AG04449 (cell line): ENCODE data around the gene NUMBL.

ENCODE experiments used
- CTCF ChIA-PET: fragments of 350-600 bp; formaldehyde crosslinking; extraction: SDS; loops from one replicate; lab custom pipeline; 2021; ENCODE audit warnings: antibody characterized with exemption; lab: Yijun Ruan, JAX
- POLR2A ChIA-PET: fragments of 400-600, 350-600 bp; formaldehyde crosslinking; extraction: SDS; loops from one replicate; lab custom pipeline; 2020; ENCODE audit warnings: antibody characterized with exemption, inconsistent platforms; lab: Yijun Ruan, JAX
- DNase-seq: peaks from one replicate; pipeline ENCODE4 v3.0.0-alpha.2; 2010; ENCODE audit warnings: low read depth, low spot score
- H3K4me3 ChIP-seq: 2 replicates; pipeline ENCODE4 v1.5.1; 2011; ENCODE audit warnings: low read depth, mild to moderate bottlenecking, control low read depth, low read length
- CTCF ChIP-seq: IDR thresholded peaks from one replicate; pipeline ENCODE4 v1.5.1; 2011; ENCODE audit warnings: mild to moderate bottlenecking, moderate library complexity, low read length, control low read depth, inconsistent platforms; ENCODE audit not compliant: insufficient read depth; ENCODE audit errors: missing control alignments

The NUMBL gene

GRCh38 chr19:40639638-40639982, 50.8 kb downstream of the NUMBL start:
- no peak for TF ChIP-seq CTCF
- POLR2A ChIA-PET: no interaction called here
- no peak for DNase-seq
- CTCF ChIA-PET: interaction anchor here (1.6 kb wide), 1 partner anchor 9 kb away, joined by 6 read pairs; no protein-coding TSS in a partner anchor
- no peak overlapping the region for H3K4me3 ChIP-seq

DNA sequence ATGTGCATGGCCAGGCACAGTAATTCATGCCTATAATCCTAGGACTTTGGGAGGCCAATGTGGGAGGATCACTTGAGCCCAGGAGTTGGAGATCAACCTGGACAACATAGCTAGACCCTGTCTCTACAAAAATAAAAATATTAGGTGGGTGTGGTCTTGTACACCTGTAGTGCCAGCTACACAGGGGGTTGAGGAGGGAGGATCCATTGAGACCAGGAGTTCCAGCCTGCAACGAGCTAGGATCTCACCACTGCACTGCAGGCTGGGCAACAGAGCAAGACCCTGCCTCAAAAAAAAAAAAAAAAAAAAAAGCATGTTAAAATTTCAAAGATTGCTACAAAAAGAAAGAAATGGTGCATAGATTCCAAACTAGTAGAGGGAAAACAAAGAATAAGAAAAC, 52.1 kb downstream of the NUMBL start:
- CTCF ChIA-PET: interaction anchor here (0.7 to 1.6 kb wide), 4 partner anchors 8 to 473 kb away, joined by 3 to 6 read pairs (median 4); no protein-coding TSS in a partner anchor
- DNase-seq: no peak
- no peak for TF ChIP-seq CTCF
- POLR2A ChIA-PET: no interaction called here
- no peak overlapping the region for H3K4me3 ChIP-seq

- POLR2A ChIA-PET: interaction anchor here (0.6 to 1.3 kb wide), 3 partner anchors 18 to 212 kb away, joined by 3 to 5 read pairs (median 3); no protein-coding TSS in a partner anchor
- no peak for TF ChIP-seq CTCF
- peak; percentile 26 for DNase-seq
- CTCF ChIA-PET: interaction anchor here (0.6 to 7.9 kb wide), 14 partner anchors 11 to 328 kb away, joined by 3 to 139 read pairs (median 22); partner anchors contain the start of gene LTBP4
- no peak overlapping the region for H3K4me3 ChIP-seq
These were observed 57.2 kb downstream of the NUMBL start for GRCh38 chr19:40633207-40633606.

DNA sequence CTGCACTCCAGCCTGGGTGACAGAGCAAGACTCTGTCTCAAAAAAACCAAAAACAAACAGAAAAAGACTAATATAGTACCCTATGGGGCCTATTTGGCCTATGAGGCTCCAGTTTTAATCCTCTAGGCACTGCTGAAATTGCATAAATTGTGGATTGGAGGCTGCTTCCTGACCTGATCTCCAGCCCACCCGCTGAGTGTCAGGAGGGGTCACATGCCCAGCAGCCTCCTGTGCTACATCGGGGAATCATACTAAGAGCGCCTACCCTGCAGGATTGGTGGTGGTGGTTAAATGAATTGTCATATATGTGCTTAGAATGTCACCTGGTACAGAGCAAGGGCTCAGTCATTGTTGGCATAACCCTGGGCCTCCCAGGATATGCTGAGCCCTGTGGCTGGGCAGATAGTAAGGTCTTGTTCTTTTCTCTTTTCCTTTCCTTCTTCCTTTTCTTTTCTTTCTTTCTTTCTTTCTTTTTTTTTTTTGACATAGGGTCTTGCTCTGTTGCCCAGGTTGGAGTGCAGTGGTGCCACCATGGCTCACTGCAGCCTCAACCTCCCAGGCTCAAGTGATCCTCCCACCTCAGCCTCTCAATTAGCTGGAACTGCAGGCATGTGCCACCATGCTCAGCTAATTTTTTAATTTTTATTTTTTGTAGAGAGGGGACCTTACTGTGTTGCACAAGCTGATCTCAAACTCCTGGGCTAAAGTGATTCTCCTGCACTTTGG, 58.0 kb downstream of the NUMBL start:
- DNase-seq: no peak
- H3K4me3 ChIP-seq: no peak overlapping the region
- TF ChIP-seq CTCF: no peak
- ChIA-PET POLR2A (interaction anchor here (0.6 to 1.2 kb wide), 2 partner anchors 18 to 29 kb away, joined by 3 to 5 read pairs; no protein-coding TSS in a partner anchor), CTCF (interaction anchor here (0.6 to 7.9 kb wide), 12 partner anchors 11 to 327 kb away, joined by 3 to 139 read pairs (median 25); partner anchors contain the start of gene LTBP4)

DNA sequence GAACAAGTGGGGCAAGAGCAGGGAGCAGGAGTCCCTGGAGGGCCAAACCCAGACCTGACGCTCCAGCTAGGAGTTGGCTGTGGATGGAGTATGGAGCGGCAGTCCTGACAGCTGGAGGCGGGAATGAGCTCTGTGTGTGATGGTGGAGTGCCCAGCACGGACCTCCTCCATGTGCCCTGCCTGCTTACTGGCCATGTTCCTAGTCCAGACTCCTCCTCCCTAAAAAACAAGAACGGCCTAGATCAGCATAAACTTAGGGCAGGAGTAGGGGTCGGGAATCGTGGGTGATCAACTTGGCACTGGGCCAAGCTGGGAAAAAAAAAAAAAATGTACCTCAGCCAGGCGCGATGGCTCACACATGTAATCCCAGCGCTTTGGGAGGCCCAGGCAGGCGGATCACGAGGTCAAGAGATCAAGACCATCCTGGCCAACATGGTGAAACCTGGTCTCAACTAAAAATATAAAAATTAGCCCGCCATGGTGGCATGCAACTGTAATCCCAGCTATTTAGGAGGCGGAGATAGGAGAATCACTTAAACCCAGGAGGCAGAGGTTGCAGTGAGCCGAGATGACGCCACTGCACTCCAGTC, 59.8 kb downstream of the NUMBL start:
- ChIA-PET CTCF (interaction anchor here (0.9 to 7.9 kb wide), 10 partner anchors 9 to 325 kb away, joined by 3 to 139 read pairs (median 4); no protein-coding TSS in a partner anchor), POLR2A (interaction anchor here (1.0 kb wide), 1 partner anchor 16 kb away, joined by 3 read pairs; no protein-coding TSS in a partner anchor)
- H3K4me3 ChIP-seq: no peak overlapping the region
- TF ChIP-seq CTCF: no peak
- no peak for DNase-seq

DNA sequence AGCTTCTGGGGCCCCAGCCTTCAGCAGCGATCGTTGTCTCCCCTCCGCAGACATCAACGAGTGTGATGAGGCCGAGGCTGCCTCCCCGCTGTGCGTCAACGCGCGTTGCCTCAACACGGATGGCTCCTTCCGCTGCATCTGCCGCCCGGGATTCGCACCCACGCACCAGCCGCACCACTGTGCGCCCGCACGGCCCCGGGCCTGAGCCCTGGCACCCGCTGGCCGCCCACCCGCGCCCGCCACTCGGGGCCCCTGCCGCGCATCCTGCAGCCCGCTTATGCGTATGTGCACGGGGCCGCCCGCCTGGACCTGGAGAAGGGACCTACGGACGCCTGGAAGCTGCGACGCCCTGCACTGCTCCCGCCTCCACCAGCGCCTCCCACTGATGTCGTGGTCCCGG, 61.1 kb downstream of the NUMBL start:
- DNase-seq: no peak
- no peak for TF ChIP-seq CTCF
- ChIA-PET CTCF (no interaction called here), POLR2A (no interaction called here)
- no peak overlapping the region for H3K4me3 ChIP-seq
